ENCODE measurements around the gene HEBP2. TPM values are rescaled to one million over a fixed set of nuclear protein-coding genes. Genes with fewer than 3 reads are reported as not detected.

HEBP2 gene
- polyA plus RNA-seq, 2 of the 4 experiments (the other 2 are of a cell fraction) = 18.0 to 22.1 TPM

DNA sequence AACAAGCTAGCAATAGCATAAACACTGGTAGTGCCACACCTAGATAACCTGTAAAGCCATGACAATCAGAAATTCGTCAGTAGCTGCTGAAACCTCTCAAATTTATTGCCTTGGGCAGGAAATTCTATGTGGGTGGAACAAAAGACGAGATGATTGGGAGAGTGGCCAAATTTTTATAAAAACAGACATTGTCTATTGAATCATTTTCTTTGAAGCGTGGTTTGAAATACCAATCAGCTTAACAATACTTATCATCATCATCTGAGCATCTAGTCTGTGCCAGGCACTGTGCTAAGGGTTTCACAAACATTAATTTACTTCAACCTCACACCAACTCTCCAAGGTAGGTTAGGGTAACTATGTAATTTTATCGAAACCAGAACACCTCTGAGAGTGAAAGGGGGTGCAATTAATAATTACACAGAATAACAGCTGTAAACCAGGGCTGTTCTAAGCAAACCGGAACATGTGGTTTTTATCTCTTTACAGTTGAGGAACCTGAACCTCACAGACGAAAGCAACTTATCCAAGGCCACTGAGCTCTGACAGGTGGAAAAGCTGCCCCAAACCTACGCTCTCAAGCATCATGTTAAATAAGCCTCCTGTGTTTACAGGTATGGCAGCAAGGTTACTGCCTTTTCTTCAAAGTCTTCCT lies 51.9 kb downstream of the HEBP2 start:
- FAIRE-seq (no peak), DNase-seq (ENCODE audit: low read depth in 1 of 2, low spot score in 1 of 2) (peak in 1 of 2 experiments; percentile 2), ATAC-seq (no peak)
- 48% methylated on average over 7 of the region's 7 CpGs for WGBS (ENCODE audit: missing lambda C conversion rate)
- H3K4me3 ChIP-seq = no peak overlapping the region
- peak overlapping the region; percentile 40 to 63; a peak in 5 of 6 replicates for H3K27ac ChIP-seq
- ChIA-PET POLR2A (interaction anchor here (1.4 kb wide), 1 partner anchor 13 kb away, joined by 7 read pairs; no protein-coding TSS in a partner anchor), CTCF (interaction anchor here (0.6 to 1.8 kb wide), 3 partner anchors 47 to 310 kb away, joined by 3 read pairs; no protein-coding TSS in a partner anchor)
- peak overlapping the region; percentile 68 for H3K4me2 ChIP-seq
- TF ChIP-seq FOSB (CRISPR knock-in tag; IDR thresholded peaks at IDR 0.05) = no peak
- H3K4me1 ChIP-seq = peaks cover 19% of the 10 kb centered on the region
- no peaks in the 10 kb centered on the region for H3K9me3 ChIP-seq

- Histone ChIP-seq H3K4me3 (no peak overlapping the region), H3K27ac (peak overlapping the region in 1 of 2 experiments; percentile 63; a peak in 3 of 6 replicates), H3K4me1 (peaks cover 19% of the 10 kb centered on the region), H3K9me3 (no peaks in the 10 kb centered on the region), H3K4me2 (peak overlapping the region; percentile 68; the same call in 2 of the 3 replicates)
- CTCF ChIA-PET = interaction anchor here (0.6 to 1.8 kb wide), 3 partner anchors 48 to 310 kb away, joined by 3 read pairs; no protein-coding TSS in a partner anchor
- POLR2A ChIA-PET = interaction anchor here (1.4 kb wide), 1 partner anchor 12 kb away, joined by 7 read pairs; no protein-coding TSS in a partner anchor
- 78% methylated on average over 6 of the region's 6 CpGs for WGBS (ENCODE audit: missing lambda C conversion rate)
- TF ChIP-seq NPAS2 (CRISPR knock-in tag; IDR thresholded peaks at IDR 0.05; ENCODE audit: borderline replicate concordance) (no peak), KDM1A (IDR thresholded peaks at IDR 0.05; ENCODE audit: low read depth) (no peak), HES2 (IDR thresholded peaks at IDR 0.05) (no peak), BHLHE40 (IDR thresholded peaks at IDR 0.05; ENCODE audit: low read depth, low read length) (no peak), HMGXB4 (CRISPR knock-in tag; IDR thresholded peaks at IDR 0.05; ENCODE audit: borderline replicate concordance) (no peak), HOXB5 (CRISPR knock-in tag; IDR thresholded peaks at IDR 0.05) (no peak), EP300 (IDR thresholded peaks at IDR 0.05) (no peak), CBX8 (IDR thresholded peaks at IDR 0.05) (no peak), BCL3 (IDR thresholded peaks at IDR 0.05) (no peak)
- DNase-seq (ENCODE audit: low read depth in 1 of 2, low spot score in 1 of 2) (no peak), ATAC-seq (no peak), FAIRE-seq (no peak)
Observed at GRCh38 chr6:138456401-138456790, 52.4 kb downstream of the HEBP2 start.

- DNase-seq (ENCODE audit: low read depth in 1 of 2, low spot score in 1 of 2) (no peak), FAIRE-seq (no peak), ATAC-seq (no peak)
- CTCF ChIA-PET = interaction anchor here (0.6 kb wide), 1 partner anchor 459 kb away, joined by 3 read pairs; no protein-coding TSS in a partner anchor
- H3K4me3 ChIP-seq = no peak overlapping the region
- no peak for TF ChIP-seq POLR2A (IDR thresholded peaks at IDR 0.05; ENCODE audit: low read length)
- TF ChIP-seq EP300 (IDR thresholded peaks at IDR 0.05) = no peak
- TF ChIP-seq HDAC2 (IDR thresholded peaks at IDR 0.05) = no peak
- no peak for TF ChIP-seq TP53 (CRISPR knock-in tag; IDR thresholded peaks at IDR 0.05)
- TF ChIP-seq, protein P1, sequence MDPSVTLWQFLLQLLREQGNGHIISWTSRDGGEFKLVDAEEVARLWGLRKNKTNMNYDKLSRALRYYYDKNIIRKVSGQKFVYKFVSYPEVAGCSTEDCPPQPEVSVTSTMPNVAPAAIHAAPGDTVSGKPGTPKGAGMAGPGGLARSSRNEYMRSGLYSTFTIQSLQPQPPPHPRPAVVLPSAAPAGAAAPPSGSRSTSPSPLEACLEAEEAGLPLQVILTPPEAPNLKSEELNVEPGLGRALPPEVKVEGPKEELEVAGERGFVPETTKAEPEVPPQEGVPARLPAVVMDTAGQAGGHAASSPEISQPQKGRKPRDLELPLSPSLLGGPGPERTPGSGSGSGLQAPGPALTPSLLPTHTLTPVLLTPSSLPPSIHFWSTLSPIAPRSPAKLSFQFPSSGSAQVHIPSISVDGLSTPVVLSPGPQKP (IDR thresholded peaks at IDR 0.05; ENCODE audit: low read depth, low read length) = no peak
- TF ChIP-seq MAFK (IDR thresholded peaks at IDR 0.05; ENCODE audit: partially characterized antibody) = no peak
- no peak for TF ChIP-seq CTCF (IDR thresholded peaks at IDR 0.05)
- WGBS (ENCODE audit: missing lambda C conversion rate) = 94% methylated on average over 1 of the region's 1 CpG
- H3K9me3 ChIP-seq = no peaks in the 10 kb centered on the region
- H3K4me1 ChIP-seq = peaks cover 25% of the 10 kb centered on the region
- no peak overlapping the region for H3K27ac ChIP-seq
- POLR2A ChIA-PET = no interaction called here
- no peak overlapping the region for H3K4me2 ChIP-seq
Observed at GRCh38 chr6:138461647-138462046, 57.6 kb downstream of the HEBP2 start.
